Activated naive CD8-positive, alpha-beta T cell treated with anti-CD3 and anti-CD28 coated beads, Interleukin-2, amount 50 U/mL, for 16 hours (primary cell): ENCODE measurements around the gene IRAG1.

ENCODE experiments used
- DNase-seq: peaks from one replicate; pipeline ENCODE4 v3.0.0-alpha.2; 2020; ENCODE audit warnings: low read depth, low spot score

The IRAG1 gene

GRCh38 chr11:10646005-10646404, 47.5 kb downstream of the IRAG1 start:
- no peak for DNase-seq

GRCh38 chr11:10645212-10645795, 48.3 kb downstream of the IRAG1 start:
- DNase-seq = no peak
